Renal pelvis (tissue), 4 donors: ENCODE results near the gene LRMDA. TPM values are rescaled to one million over a fixed set of nuclear protein-coding genes. Genes with fewer than 3 reads are reported as not detected.

Experiments used
- DNase-seq: peaks from one replicate; pipeline ENCODE4 v3.0.0-alpha.2; 2013
- polyA plus RNA-seq, 3 donors: library from polyadenylated mRNA; unstranded; fragments of 120-200 nt; gene quantifications; one replicate each; pipeline ENCODE4 v1.2.1, GENCODE V29; 2013; ENCODE audit not compliant: insufficient read length in 3 of 3

LRMDA gene
- polyA plus RNA-seq, 3 donors: 16.3 to 24.7 (median 22.1) TPM

- no peak for DNase-seq
Observed at GRCh38 chr10:75944061-75944460, 512.6 kb downstream of the LRMDA start.

GRCh38 chr10:75948583-75948982 lies 517.2 kb downstream of the LRMDA start:
- no peak for DNase-seq

GRCh38 chr10:75950307-75950706 lies 518.9 kb downstream of the LRMDA start:
- no peak for DNase-seq

- peak; percentile 42 for DNase-seq
Observed at GRCh38 chr10:75950997-75951589, 519.7 kb downstream of the LRMDA start.

GRCh38 chr10:75951627-75952026 lies 520.2 kb downstream of the LRMDA start:
- no peak for DNase-seq

GRCh38 chr10:75952093-75952492 lies 520.7 kb downstream of the LRMDA start:
- no peak for DNase-seq

- DNase-seq: no peak
Observed at GRCh38 chr10:75954486-75954885, 523.1 kb downstream of the LRMDA start.

- no peak for DNase-seq
Observed at GRCh38 chr10:75955973-75956502, 524.6 kb downstream of the LRMDA start.

- DNase-seq: no peak
Observed at GRCh38 chr10:75956624-75957023, 525.2 kb downstream of the LRMDA start.

- no peak for DNase-seq
Observed at GRCh38 chr10:75957314-75958120, 526.1 kb downstream of the LRMDA start.

GRCh38 chr10:75959209-75959608 lies 527.8 kb downstream of the LRMDA start:
- no peak for DNase-seq

- DNase-seq: no peak
Observed at GRCh38 chr10:75959912-75960311, 528.5 kb downstream of the LRMDA start.

GRCh38 chr10:75962395-75963061 lies 531.1 kb downstream of the LRMDA start:
- DNase-seq: no peak

GRCh38 chr10:75967491-75967890 lies 536.1 kb downstream of the LRMDA start:
- no peak for DNase-seq

- DNase-seq: no peak
Observed at GRCh38 chr10:75969031-75969430, 537.6 kb downstream of the LRMDA start.

- peak; percentile 74 for DNase-seq
Observed at GRCh38 chr10:75971402-75972211, 540.2 kb downstream of the LRMDA start.

GRCh38 chr10:75972491-75973276 lies 541.3 kb downstream of the LRMDA start:
- DNase-seq: no peak

GRCh38 chr10:75974080-75974479 lies 542.7 kb downstream of the LRMDA start:
- no peak for DNase-seq

- DNase-seq: no peak
Observed at GRCh38 chr10:75976681-75977080, 545.3 kb downstream of the LRMDA start.

- DNase-seq: peak; percentile 45
Observed at GRCh38 chr10:75977139-75977538, 545.7 kb downstream of the LRMDA start.

GRCh38 chr10:75978213-75978612 lies 546.8 kb downstream of the LRMDA start:
- no peak for DNase-seq
